Esophagus squamous epithelium (tissue), 5 donors: ENCODE measurements around the gene PKP3. TPM values are rescaled to one million over a fixed set of nuclear protein-coding genes. Genes with fewer than 3 reads are reported as not detected.

Experiments
- DNase-seq: peaks from one replicate; lab custom pipeline; 2025; lab: John Stamatoyannopoulos, UW
- H3K27ac ChIP-seq, 4 donors: fragments of 200-600 bp; sonication (generic); one replicate each; pipeline ENCODE4 v1.5.1; 2016 to 2019; ENCODE audit warnings: mild to moderate bottlenecking in 1 of 4
- H3K27me3 ChIP-seq, 4 donors: fragments of 200-600 bp; sonication (generic); 1 replicate in 3 of 4; 2 replicates in 1 of 4; pipeline versions ENCODE4 v1.5.1 to v1.6.0; 2017 to 2021; ENCODE audit warnings: antibody characterized with exemption in 1 of 4
- H3K36me3 ChIP-seq, 3 donors: fragments of 200-600 bp; sonication (generic); one replicate each; pipeline ENCODE4 v1.5.1; 2016 to 2019
- H3K4me1 ChIP-seq, 3 donors: fragments of 200-600 bp; sonication (generic); one replicate each; pipeline ENCODE4 v1.5.1; 2017 to 2019
- H3K4me3 ChIP-seq, 4 donors: fragments of 200-600 bp; sonication (generic); 1 replicate in 3 of 4; 2 replicates in 1 of 4; pipeline ENCODE4 v1.5.1; 2016 to 2019; ENCODE audit warnings: mild to moderate bottlenecking in 2 of 4, moderate library complexity in 1 of 4
- H3K9me3 ChIP-seq, 3 donors: fragments of 200-600 bp; sonication (generic); one replicate each; pipeline ENCODE4 v1.5.1; 2016 to 2019
- CTCF ChIP-seq, 6 experiments: fragments of 450-650 bp in 4 of 6; fragments of 200-600 bp in 2 of 6; sonication (generic) in 2 of 6; IDR thresholded peaks; one replicate each; pipeline ENCODE4 v1.5.1; 2016 to 2019; ENCODE audit warnings: antibody characterized with exemption in 6 of 6, mild to moderate bottlenecking in 4 of 6, moderate library complexity in 4 of 6
- POLR2A ChIP-seq, 4 donors: fragments of 450-650 bp; IDR thresholded peaks; one replicate each; pipeline ENCODE4 v1.6.1; 2017; ENCODE audit warnings: antibody characterized with exemption in 4 of 4, mild to moderate bottlenecking in 4 of 4, moderate library complexity in 3 of 4
- WGBS, 2 donors: methylation state at CpG; one replicate each; pipeline ENCODE4 v1.1.5; 2018; 5-methylcytosine and 5-hydroxymethylcytosine counted together
- intact Hi-C: fragments of 100-400 bp; cut with DNase I; formaldehyde crosslinking; loops from one replicate; pipeline ENCODE4 v1.15.0; 2022
- total RNA-seq, 4 donors: library from RNA; depleted of rRNA; stranded (reverse); fragments of >200 nt; gene quantifications; one replicate each; pipeline ENCODE4 v1.1.0, GENCODE V29; 2016
- donor health status: DM: yes; HTN: yes; CAD: no.

PKP3 gene
- total RNA-seq, 4 donors from 2014 or later: 314 to 1,016 (median 520) TPM

DNA sequence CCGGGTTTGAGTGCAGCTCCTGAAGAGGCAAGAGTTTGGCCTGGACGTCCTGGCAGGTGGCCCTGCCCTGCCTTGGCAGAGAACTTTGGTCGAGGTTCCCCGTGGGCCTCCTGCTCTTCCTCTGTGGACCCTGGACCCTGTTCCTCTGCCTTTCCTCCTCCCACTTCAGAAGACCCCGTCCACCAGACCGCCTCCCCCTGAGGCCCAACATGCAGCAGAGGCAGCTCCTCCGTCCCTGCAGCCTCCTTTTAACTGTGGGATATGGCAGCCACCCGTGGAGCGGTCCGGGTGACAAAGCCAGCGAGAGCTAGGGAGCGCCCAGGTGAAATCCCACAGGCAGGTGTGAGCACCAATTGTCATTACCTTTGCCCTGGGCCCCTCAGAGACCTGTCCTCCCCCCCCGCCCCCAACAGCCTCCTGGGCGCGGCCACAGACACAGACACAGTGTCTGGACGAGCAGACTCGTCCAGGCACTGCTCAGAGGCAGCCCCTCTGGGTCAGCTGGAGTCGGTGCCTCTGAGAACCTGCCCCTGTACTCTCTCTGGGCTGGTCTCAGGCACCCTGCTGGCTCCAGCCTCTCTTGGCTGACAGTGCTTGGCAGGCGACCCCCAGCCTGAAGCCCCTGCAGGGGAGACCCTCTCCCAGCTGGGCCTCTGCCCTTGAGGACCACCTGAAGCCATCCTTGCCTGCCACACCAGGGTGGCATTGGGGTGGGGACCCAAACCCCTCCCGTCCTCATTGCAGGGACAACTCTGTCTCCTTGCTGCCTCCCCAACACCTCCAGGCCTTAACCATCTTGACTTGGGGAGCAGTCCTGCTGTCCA, 52.0 kb downstream of the PKP3 start:
- Histone ChIP-seq H3K4me3 (no peak overlapping the region), H3K36me3 (no peaks in the 10 kb centered on the region), H3K9me3 (no peaks in the 10 kb centered on the region), H3K4me1 (peaks cover 23 to 84% (median 33%) of the 10 kb centered on the region in 3 donors), H3K27ac (peak overlapping the region in 3 of 4 donors; percentile 26 to 95 (median 95)), H3K27me3 (peaks cover 0 to 21% (median 0%) of the 10 kb centered on the region in 4 donors)
- 68 to 77% methylated on average over 7 to 12 of the region's 20 CpGs for WGBS, 2 donors
- intact Hi-C loops: loop anchor here (5.0 kb wide), 1 partner anchor 71 kb away; no protein-coding TSS in a partner anchor
- no peak for TF ChIP-seq POLR2A (IDR thresholded peaks at IDR 0.05)
- no peak for TF ChIP-seq CTCF (IDR thresholded peaks at IDR 0.05)
- DNase-seq: no peak

GRCh38 chr11:446891-447290, 52.9 kb downstream of the PKP3 start:
- intact Hi-C loops: loop anchor here (5.0 kb wide), 1 partner anchor 70 kb away; no protein-coding TSS in a partner anchor
- Histone ChIP-seq H3K27me3 (peaks cover 0 to 12% (median 0%) of the 10 kb centered on the region in 4 donors), H3K4me1 (peaks cover 24 to 84% (median 33%) of the 10 kb centered on the region in 3 donors), H3K36me3 (peaks cover 0 to under 1% (median 0%) of the 10 kb centered on the region in 3 donors), H3K27ac (peak overlapping the region in 3 of 4 donors; percentile 26 to 95 (median 95)), H3K4me3 (no peak overlapping the region), H3K9me3 (no peaks in the 10 kb centered on the region)
- 71 to 83% methylated on average over 1 to 2 of the region's 7 CpGs for WGBS, 2 donors
- no peak for DNase-seq
- no peak for TF ChIP-seq CTCF (IDR thresholded peaks at IDR 0.05)
- TF ChIP-seq POLR2A (IDR thresholded peaks at IDR 0.05): no peak

GRCh38 chr11:447923-448731, 54.1 kb downstream of the PKP3 start:
- 1 to 4% methylated on average over 17 to 22 of the region's 55 CpGs for WGBS, 2 donors
- peak overlapping the region; percentile 41 to 87 (median 60) for H3K4me3 ChIP-seq
- no peaks in the 10 kb centered on the region for H3K27me3 ChIP-seq
- H3K9me3 ChIP-seq: no peaks in the 10 kb centered on the region
- peaks cover 21 to 84% (median 34%) of the 10 kb centered on the region in 3 donors for H3K4me1 ChIP-seq
- H3K27ac ChIP-seq: peak overlapping the region; percentile 90 to 99 (median 95)
- peaks cover 0 to 13% (median 0%) of the 10 kb centered on the region in 3 donors for H3K36me3 ChIP-seq
- intact Hi-C loops: loop anchor here (5.0 kb wide), 1 partner anchor 69 kb away; no protein-coding TSS in a partner anchor
- TF ChIP-seq POLR2A (IDR thresholded peaks at IDR 0.05) (peak in 2 of 4 donors; percentile 59 to 86), CTCF (IDR thresholded peaks at IDR 0.05) (peak; percentile 84 to 93 (median 86))
- DNase-seq: peak; percentile 77

DNA sequence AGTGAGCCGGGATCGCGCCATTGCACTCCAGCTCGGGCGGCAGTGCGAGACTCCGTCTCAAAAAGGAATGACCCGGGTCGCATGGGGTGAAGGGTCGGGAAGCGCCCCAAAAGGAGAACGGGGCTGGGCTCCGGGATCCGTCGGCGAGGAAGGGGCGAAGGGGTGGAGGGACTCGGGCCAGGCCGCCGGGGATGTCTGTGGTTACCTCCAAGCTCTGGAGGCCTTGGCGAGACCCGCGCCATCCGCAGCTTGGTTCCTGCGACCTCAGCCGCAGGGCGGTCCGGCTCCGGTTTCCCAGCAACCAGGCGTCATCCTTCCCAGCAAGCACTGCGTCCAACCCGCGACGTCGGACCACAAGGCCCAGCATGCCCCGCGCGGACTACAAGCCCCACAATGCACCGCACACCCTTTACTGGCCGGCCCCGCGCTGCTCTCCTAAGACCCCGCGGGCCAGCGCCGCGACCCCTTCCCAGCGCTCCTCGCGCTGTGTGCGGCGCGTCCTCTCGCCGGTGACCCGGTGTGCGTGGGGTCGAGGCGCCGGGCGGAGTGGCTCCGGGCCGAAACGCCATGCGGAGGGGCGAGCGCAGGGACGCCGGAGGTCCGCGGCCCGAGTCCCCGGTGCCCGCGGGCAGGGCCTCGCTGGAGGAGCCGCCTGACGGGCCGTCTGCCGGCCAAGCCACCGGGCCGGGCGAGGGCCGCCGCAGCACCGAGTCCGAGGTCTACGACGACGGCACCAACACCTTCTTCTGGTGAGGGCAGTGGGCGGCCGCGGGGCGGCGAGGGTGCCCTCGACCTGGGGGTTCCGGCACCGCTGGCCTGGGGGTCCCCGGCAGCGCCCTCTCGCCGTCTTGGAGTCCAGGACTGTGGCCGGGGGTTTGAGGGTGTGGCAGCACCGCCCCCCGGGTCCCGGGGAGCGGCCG, 56.1 kb downstream of the PKP3 start, which contains the start of gene PTDSS2:
PTDSS2 (plus strand) TSS at position 391 of the 920 bp plus-strand sequence; CDS start at position 568, 177 bp downstream.
- H3K4me1 ChIP-seq: peaks cover 21 to 68% (median 26%) of the 10 kb centered on the region in 3 donors
- H3K27ac ChIP-seq: peak within 1 kb of the TSS; percentile 87 to 95 (median 92)
- H3K4me3 ChIP-seq: peak within 1 kb of the TSS; percentile 66 to 100 (median 92)
- peak; percentile 80 for DNase-seq
- TF ChIP-seq POLR2A (IDR thresholded peaks at IDR 0.05): peak in 3 of 4 donors; percentile 34 to 78 (median 54)
- peak in 1 of 6 experiments; percentile 37 for TF ChIP-seq CTCF (IDR thresholded peaks at IDR 0.05)
- peaks cover 0 to 31% (median 0%) of the 10 kb centered on the region in 3 donors for H3K36me3 ChIP-seq
- 0 to 1% methylated on average over 15 to 26 of the region's 108 CpGs for WGBS, 2 donors
- intact Hi-C loops: loop anchor here (5.0 kb wide), 1 partner anchor 67 kb away; no protein-coding TSS in a partner anchor
- no peaks in the 10 kb centered on the region for H3K9me3 ChIP-seq
- H3K27me3 ChIP-seq: no peaks in the 10 kb centered on the region
